HTERT RPE-1 (cell line): ENCODE results near the gene MCEMP1.
"Not testable (repeated sequence)": the region's sequence is repeated elsewhere in the genome, so short reads cannot be mapped to it uniquely, and the experiment has no call there.

Experiments
- in situ Hi-C: fragments of 300-500 bp; cut with MboI; formaldehyde crosslinking; loops from 4 replicates; pipeline ENCODE4 v1.14.3; 2020; ENCODE audit warnings: low sequenced_read_pairs

The MCEMP1 gene

DNA sequence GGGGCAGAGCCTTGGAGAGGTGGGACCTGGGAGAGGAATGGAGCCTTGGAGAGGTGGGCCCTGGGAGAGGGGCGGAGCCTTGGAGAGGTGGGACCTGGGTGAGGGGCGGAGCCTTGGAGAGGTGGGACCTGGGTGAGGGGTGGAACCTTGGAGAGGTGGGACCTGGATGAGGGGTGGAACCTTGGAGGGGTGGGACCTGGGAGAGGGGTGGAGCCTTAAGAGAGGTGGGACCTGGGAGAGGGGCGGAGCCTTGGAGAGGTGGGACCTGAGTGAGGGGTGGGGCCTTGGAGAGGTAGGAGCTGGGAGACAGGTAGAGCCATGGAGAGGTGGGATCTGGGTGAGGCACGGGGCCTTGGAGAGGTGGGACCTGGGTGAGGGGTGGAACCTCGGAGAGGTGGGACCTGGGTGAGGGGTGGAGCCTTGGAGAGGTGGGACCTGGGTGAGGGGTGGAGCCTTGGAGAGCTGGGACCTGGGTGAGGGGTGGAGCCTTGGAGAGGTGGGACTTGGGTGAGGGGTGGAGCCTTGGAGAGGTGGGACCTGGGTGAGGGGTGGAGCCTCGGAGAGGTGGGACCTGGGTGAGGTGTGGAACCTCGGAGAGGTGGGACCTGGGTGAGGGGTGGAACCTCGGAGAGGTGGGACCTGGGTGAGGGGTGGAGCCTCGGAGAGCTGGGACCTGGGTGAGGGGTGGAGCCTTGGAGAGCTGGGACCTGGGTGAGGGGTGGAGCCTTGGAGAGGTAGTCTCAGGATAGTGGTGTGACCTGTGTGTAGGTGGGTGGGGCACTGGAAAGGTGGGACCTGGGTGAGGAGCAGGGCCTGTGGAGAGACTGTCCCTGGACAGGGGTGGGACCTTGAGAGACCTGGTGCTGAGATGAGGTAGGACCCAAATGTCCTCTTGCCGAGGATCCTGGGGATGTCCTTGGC lies 33.0 kb upstream of the MCEMP1 start:
- in situ Hi-C loops = not testable (repeated sequence)

DNA sequence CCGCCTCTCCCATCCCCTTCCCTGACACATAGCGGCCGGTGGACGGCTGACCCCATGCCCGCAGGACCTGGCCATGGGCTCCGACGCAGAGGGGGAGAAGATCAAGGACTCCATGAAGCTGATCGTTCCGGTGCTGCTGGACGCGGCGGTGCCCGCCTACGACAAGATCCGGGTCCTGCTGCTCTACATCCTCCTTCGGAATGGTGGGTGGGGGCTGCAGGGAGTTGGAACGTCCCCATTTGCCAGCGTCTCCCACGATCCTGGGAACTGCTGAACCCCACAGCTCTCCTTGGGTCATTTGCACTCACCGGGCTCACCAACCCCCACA lies 32.4 kb upstream of the MCEMP1 start:
- in situ Hi-C loops = no loop called here

DNA sequence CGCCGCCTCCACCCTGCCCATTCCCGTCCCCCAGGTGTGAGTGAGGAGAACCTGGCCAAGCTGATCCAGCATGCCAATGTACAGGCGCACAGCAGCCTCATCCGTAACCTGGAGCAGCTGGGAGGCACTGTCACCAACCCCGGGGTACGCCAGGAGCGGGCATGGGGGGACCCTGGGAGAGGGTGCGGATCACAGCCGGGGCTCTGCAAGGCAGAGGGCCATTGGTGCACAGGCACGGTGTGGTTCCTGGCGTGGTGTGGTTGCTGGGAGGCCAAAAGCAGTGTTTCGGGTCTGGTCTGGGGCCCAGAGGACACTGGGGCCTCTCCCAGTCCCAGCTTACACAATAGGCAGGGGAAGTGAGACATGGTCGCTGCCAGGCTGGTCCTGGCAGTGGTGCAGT lies 31.7 kb upstream of the MCEMP1 start:
- in situ Hi-C loops = no loop called here

DNA sequence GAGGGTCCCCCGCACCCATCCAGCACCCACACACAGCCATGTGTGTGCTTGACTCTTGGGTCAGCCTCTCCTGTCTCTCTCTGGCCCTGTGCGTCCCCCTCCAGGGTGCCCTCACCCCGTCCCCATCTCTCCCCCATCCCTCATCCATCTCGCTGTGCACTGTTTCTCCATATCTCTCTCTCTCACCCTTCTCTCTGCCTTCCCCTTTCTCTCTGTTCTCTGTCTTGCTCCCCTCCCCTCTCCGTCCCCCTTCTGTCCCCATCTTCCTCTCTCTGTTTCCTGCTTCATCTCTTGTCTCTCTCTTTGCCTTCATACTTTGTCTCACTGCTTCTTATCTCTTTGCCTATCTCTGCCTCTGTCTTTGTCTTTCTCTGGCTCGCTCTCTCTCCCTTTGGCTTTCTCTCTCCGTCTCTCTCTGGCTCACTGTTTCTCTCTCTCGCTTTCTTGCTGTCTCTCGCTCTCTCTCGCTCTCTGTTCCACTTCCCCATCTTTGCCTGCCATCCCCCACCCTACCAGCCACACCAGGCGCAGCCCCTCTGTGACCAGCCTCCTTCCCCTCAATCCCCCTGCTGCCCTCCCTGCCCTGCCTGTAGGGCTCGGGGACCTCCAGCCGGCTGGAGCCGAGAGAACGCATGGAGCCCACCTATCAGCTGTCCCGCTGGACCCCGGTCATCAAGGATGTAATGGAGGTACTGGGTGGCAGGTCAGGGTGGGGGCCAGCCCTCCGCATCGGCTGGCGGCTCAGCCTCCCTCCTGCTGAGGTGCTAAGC lies 31.0 kb upstream of the MCEMP1 start:
- in situ Hi-C loops = no loop called here

DNA sequence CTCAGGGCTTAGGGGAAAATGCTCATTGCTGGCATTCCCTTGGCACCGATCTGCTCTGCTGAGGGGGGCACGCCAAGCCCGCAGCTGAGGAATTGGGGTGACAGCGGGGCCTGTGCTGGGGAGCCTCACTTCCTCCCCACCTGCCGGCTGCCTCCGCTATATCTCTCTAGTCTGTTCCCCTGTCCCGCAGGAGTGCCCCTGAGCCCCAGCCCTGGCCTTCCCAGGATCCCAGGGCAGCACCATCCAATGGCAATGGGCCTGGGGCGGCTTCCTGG lies 30.5 kb upstream of the MCEMP1 start:
- in situ Hi-C loops = no loop called here

DNA sequence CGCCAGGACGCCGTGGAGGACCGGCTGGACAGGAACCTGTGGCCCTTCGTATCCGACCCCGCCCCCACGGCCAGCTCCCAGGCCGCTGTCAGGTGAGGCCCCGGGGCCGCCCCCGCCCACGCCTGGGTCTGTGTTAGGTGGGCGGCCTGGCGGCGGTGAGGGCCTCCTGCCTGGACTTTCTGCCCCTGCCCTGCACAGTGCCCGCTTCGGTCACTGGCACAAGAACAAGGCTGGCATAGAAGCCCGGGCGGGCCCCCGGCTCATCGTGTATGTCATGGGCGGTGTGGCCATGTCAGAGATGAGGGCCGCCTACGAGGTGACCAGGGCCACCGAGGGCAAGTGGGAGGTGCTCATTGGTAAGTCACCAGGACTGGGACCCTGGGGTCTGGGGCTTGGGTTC lies 29.7 kb upstream of the MCEMP1 start:
- in situ Hi-C loops = no loop called here

DNA sequence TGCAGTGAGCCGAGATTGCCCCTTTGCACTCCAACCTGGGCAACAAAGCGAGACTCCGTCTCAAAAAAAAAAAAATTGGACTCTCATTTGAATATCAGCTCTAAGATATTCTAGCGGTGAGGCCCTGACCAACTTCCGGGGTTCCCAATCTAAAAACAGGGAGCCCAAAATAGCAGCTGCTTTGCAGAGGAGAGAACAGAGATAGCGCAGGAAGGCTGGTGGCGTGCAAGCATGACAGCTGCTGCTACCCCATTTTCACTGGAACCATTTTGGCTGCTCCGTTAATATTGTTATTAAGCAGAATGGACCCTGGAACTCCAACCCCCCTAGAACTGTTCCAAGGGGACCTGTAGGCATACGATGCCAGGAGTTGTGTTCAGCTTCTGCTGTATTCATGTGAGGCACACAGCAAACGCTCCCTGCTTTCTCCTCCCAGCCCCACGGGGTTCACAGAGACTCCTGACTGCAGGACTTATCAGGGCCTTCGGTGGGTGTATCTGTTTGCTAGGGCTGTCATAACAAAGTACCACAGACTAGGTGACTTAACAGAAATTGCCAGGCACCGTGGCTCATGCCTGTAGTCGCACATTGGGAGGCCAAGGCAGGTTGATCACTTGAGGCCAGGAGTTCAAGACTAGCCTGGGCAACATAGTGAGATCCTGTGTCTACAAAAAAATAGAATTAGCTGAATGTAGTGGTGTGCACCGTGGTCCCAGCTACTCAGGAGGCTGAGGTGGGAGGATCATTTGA lies 28.4 kb upstream of the MCEMP1 start:
- in situ Hi-C loops = no loop called here

DNA sequence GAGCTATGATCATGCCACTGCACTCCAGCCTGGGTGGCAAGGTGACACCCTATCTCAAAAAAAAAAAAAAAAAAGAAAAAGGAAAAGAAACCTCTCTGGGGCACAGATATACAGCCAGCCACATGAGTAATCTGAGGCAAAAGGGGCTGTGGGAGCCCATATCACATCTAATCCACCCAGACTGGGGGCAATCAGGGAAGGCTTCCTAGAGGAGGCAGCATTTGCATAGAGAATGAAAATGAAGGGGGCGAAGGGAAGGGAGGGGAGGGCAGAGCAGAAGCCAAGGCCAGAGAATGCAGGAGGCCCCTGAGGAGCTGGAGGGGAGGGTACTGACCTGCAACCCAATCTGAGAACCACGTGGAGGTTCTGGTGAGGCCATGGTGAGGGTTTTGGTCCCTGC lies 26.7 kb upstream of the MCEMP1 start:
- in situ Hi-C loops = no loop called here

DNA sequence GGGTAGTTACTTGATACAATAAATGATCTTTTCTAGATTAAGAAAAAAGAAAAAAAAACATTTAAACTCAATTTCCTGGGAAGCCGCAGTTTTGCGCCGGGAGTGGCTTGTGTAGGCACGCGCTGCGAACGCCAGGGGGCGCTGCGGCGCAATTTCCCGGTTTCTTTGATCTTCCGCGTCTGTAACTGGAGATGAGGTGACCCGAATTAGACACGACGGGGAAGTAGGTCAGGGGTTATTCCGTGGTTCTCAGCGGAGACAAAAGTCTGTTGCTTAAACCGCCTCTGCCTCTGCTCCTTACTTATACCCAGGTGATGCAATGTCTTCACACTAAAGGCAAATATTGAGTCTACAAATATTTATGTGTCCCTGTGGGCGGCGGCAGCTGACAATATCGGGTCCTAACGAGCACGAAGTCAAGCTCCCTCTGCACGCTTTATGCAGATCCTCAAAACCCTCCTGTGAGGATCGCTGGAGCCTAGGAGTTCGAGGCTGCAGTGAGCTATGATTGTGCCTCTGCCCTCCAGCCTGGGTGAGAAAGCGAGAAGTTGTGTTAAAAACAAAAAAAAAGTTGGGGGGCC lies 24.7 kb upstream of the MCEMP1 start:
- in situ Hi-C loops = no loop called here

DNA sequence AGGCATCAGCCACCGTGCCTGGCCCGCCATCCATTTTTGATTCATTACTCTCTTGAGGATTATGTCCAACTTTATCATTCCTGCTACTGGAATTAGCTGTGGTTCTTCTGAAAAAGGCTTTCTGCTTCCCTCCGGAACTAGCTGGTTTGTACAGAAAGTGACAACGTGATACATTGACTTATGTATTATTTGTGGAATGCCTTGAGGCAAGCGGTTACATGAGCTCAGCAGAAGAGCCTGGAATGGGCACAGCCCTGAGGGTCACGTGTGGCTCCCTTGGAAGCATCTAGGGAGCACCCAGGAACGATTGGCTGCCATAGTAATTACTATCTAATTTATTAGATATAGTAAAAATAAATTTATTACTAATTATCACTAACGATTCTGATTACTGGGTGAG lies 22.5 kb upstream of the MCEMP1 start:
- in situ Hi-C loops = no loop called here

DNA sequence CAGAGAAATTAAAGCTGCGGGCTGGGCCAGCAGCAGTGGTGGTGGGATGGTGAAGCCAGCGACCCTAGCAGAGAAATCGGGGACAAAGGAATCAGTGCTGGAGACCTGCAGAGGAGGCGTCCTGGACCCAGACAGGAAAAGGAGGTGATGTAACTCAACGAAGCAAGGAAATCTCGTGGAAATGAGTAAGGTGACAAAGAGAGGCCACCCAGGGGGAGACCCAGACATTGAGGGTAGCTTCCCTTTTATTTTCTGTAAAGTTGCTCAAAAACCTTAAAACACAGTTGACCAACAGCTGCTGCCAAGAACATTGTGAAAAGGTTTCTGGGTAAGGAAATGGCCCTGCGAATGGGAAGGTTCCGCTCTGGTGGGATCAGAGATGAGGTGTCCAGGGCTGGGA lies 21.3 kb upstream of the MCEMP1 start:
- in situ Hi-C loops = no loop called here

DNA sequence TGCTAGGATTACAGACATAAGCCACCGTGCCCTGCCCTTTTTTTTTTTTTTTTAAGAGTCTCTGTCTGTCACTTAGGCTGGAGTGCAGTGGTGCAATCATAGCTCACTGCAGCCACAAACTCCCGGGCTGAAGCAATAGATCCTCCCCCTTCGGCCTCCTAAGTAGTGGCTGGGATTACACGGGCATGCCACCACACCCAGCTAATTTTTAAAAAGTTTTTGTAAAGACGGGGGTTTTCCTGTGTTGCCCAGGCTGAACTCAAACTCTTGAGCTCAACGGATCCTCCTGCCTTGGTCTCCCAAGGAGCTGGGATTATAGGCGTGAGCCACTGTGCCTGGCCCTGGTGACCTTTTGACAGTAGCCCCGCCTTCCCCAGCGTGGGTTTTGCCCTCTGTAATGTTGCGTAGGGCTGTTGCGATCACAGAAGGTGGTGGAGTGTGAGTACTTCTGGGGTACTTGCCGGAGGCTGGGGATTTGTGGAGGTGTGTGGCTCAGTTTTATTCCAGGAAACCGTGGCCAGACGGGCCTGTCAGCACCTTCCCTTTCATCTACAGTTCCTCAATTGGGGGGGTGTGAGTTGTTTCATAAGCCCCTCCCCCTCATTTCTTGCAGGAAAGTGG lies 19.6 kb upstream of the MCEMP1 start:
- in situ Hi-C loops = no loop called here

DNA sequence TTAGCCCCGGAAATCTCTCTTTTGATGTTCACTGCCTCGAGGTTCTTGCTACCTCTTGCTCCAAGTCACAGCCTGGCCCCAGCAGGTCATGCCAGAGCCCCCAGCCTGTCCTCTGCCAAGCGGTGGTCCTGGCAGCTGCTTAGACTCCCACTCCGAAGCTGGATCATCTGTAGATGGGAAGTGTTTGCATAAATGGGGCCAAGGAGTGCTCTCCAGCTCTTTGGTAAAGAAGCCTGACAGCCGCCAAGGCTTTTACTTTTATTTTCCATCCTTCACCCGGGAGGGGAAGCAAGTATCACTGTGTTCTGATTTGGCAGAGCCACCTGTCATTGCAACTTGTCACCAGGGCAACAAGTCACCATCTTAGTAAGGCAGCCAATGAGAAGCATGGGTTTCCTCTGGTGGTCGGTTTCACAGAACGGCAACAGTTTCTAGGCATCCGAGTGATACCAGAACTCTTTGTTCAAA lies 18.6 kb upstream of the MCEMP1 start:
- in situ Hi-C loops = no loop called here

DNA sequence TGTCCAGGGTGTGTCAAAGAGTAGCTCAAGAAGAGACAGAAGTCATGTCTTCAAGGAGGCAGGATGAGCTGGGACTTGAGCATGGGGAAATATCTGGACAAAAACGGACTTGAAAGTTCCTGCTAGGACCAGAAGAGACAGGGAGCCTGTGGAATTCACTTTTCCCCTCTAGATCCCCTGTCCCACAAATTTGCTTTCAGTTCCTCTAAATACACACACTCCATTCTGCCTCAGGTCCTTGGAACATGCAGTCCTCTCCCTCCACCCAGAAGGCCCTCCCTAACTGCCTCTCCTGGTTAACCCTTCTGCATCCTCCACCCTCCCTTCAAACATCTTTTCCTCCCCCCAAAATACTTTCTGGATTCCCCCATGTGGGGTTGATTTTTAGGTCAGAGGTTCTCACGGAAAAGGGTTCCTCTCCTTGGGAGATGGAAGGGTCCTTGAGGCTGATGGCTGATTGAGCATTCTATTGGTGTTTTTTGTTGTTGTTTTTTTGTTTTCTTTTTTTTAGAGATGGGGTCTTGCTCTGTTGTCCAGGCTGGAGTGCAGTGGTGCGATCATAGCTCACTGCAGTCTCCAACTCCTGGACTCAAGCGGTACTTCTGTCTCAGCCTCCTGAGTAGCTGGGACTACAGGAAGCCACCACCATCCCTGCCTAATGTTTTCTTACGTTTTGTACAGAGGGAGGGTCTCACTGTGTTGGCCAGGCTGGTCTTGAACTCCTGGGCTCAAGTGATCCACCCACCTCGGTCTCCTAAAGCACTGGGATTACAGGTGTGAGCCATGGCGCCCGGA lies 14.9 kb upstream of the MCEMP1 start:
- in situ Hi-C loops = no loop called here

DNA sequence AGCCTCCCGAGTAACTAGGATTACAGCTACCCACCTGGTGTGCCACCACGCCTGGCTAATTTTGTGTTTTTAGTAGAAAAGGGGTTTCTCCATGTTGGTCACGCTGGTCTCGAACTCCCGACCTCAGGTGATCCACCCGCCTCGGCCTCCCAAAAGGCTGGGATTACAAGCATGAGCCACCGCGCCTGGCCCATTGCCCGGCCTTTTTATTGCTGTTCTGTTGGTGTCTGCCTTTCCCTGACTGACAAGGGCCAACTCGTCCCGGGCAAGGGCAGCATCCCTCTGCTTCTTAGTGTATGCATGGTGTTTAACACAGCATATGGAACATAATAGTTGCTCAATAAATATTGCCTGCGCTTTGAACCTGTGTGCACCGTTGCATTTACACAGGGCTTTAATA lies 14.2 kb upstream of the MCEMP1 start:
- in situ Hi-C loops = no loop called here

DNA sequence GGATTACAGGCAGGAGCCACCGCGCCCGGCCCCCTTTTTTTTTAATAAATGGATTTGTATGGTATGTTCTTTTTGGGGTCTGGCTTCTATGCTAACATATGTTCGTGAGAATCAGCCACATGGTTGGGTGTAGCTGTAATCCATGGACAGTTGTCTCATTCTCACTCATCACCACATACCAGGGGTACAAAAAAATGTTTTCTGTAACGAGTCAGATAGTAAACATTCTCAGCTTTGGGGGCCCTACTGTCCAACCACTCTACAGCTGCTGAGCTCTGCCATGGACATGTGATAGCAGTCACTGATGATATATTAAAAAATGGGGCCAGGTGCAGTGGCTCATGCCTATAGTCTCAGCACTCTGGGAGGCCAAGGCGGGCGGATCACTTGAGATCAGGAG lies 13.2 kb upstream of the MCEMP1 start:
- in situ Hi-C loops = no loop called here

DNA sequence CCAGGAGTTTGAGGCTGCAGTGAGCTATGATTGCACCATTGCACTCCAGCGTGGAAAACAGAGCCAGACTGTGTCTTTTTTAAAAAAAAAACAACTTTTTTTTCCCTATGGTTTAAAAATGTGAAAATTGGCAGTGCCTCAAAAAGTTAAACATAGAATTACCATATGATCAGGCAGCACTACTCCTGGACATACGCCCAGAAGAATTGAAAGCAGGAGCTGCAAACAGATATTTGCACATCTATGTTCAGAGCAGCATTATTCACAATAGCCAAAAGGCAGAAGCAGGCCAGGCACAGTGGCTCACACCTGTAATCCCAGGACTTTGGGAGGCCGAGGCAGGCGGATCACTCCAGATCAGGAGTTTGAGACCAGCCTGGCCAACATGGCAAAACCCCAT lies 11.8 kb upstream of the MCEMP1 start:
- in situ Hi-C loops = no loop called here

DNA sequence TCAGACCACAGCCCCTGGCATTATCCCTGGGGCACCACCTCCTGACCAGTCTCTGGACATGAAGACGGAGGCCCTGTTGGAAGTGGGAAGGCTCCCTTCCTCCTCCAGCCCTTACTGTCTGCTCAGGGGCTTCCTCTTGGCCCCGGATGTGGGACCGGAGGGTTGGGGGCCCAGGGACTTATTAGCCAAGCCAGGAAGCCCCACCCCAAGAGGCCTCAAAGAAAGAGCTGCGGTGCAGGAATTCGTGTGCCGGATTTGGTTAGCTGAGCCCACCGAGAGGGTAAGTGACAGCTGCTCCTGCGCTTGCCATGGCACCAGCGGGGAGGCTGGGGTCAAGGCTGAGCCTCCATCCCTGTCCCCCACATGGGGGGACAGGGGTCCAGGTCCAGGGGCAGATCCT lies 8.0 kb upstream of the MCEMP1 start, which contains the start of gene RETN:
Gene RETN (plus strand): TSS at position 208 of the 400 bp plus-strand sequence. CDS start 278 bp downstream, outside the sequence.
- in situ Hi-C loops = no loop called here

DNA sequence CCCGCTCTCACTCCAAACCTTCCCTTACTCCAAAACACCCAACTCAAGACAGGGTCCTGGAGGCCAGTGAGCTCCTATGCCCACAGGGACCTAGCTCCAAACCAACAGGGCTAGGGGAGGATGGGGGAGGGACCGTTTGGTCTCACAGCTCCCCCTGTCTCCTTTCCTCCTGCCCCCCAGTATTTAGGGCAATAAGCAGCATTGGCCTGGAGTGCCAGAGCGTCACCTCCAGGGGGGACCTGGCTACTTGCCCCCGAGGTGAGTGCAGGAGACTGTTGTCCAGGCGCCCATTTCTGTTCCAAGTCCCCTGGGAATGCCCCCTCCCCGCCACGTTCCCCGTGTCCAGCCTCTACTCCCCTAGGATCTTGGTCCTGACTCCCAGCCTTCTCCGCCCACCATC lies 7.2 kb upstream of the MCEMP1 start:
- in situ Hi-C loops = no loop called here

DNA sequence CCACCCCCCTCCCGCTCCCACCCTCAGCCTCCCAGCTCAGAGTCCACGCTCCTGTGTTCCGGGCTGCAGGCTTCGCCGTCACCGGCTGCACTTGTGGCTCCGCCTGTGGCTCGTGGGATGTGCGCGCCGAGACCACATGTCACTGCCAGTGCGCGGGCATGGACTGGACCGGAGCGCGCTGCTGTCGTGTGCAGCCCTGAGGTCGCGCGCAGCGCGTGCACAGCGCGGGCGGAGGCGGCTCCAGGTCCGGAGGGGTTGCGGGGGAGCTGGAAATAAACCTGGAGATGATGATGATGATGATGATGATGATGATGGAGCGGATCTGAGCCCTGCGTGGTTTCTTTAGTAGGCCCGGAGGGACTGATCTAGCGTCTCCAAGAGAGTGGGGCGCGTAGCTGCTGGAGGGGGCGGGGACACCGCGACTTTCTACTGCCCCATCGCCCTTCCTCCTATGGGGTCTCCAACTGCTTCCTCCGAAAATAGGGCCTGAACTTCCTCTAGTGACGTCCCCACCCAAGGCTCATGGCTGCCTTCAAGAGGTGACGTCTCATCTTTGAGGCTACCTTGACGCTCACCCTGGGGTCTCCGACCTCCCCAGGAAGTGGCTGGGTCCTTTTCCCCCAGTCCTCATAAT lies 6.6 kb upstream of the MCEMP1 start:
- in situ Hi-C loops = no loop called here
